H9 (cell line): ENCODE results near the gene NPAS3. TPM values are rescaled to one million over a fixed set of nuclear protein-coding genes. Genes with fewer than 3 reads are reported as not detected.

Source experiments
- DNase-seq: peaks from one replicate; pipeline ENCODE4 v3.0.0-alpha.2; 2017
- H2AFZ ChIP-seq: one replicate; pipeline ENCODE4 v1.6.1; 2013; ENCODE audit warnings: mild to moderate bottlenecking, low read length, control low read depth, moderate library complexity
- H2AK5ac ChIP-seq: 2 replicates; pipeline ENCODE4 v1.6.1; 2013; ENCODE audit warnings: low read length, control low read depth, mixed read lengths; ENCODE audit not compliant: insufficient read length
- H2BK120ac ChIP-seq: one replicate; pipeline ENCODE4 v1.6.1; 2013; ENCODE audit warnings: low read depth, mild to moderate bottlenecking, low read length, control low read depth, inconsistent platforms; ENCODE audit not compliant: poor library complexity, severe bottlenecking
- H2BK12ac ChIP-seq: 2 replicates; pipeline ENCODE4 v1.6.1; 2013; ENCODE audit warnings: low read length, control low read depth, mixed read lengths, low read depth; ENCODE audit not compliant: insufficient read length
- H2BK15ac ChIP-seq: 2 replicates; pipeline ENCODE4 v1.6.1; 2013; ENCODE audit warnings: low read depth, low read length, control low read depth
- H2BK20ac ChIP-seq: one replicate; pipeline ENCODE4 v1.6.1; 2013; ENCODE audit warnings: low read depth, mild to moderate bottlenecking, low read length, control low read depth, inconsistent platforms; ENCODE audit not compliant: poor library complexity, severe bottlenecking
- H2BK5ac ChIP-seq: 2 replicates; pipeline ENCODE4 v1.6.1; 2013; ENCODE audit warnings: low read length, control low read depth, mixed read lengths; ENCODE audit not compliant: insufficient read length
- H3K14ac ChIP-seq: 2 replicates; pipeline ENCODE4 v1.6.1; 2013; ENCODE audit warnings: low read length, control low read depth; ENCODE audit not compliant: insufficient read depth
- H3K18ac ChIP-seq: 2 replicates; pipeline ENCODE4 v1.6.1; 2013; ENCODE audit warnings: low read depth, mild to moderate bottlenecking, mixed read lengths, low read length, control low read depth; ENCODE audit not compliant: insufficient read length
- H3K23ac ChIP-seq: 2 replicates; pipeline ENCODE4 v1.6.1; 2013; ENCODE audit warnings: low read length, control low read depth, mixed read lengths, low read depth; ENCODE audit not compliant: insufficient read length
- H3K23me2 ChIP-seq: 2 replicates; pipeline ENCODE4 v1.6.1; 2013; ENCODE audit warnings: low read depth, mild to moderate bottlenecking, mixed read lengths, low read length, control low read depth; ENCODE audit not compliant: insufficient read length, poor library complexity, severe bottlenecking
- H3K27ac ChIP-seq: 2 replicates; pipeline ENCODE4 v1.5.1; 2013; ENCODE audit warnings: low read length, control low read depth, mixed read lengths, low read depth; ENCODE audit not compliant: insufficient read length
- H3K27me3 ChIP-seq: 2 replicates; pipeline ENCODE4 v1.6.1; 2013; ENCODE audit warnings: low read length, control low read depth, inconsistent platforms; ENCODE audit not compliant: insufficient read depth
- H3K4ac ChIP-seq: 2 replicates; pipeline ENCODE4 v1.6.1; 2013; ENCODE audit warnings: low read depth, mild to moderate bottlenecking, control low read depth, inconsistent platforms, low read length, moderate library complexity
- H3K4me1 ChIP-seq: 2 replicates; pipeline ENCODE4 v1.6.1; 2013; ENCODE audit warnings: low read length, control low read depth, inconsistent platforms; ENCODE audit not compliant: insufficient read depth
- H3K4me2 ChIP-seq: 2 replicates; pipeline ENCODE4 v1.6.1; 2013; ENCODE audit warnings: low read length, control low read depth, mixed read lengths; ENCODE audit not compliant: insufficient read length, insufficient read depth
- H3K56ac ChIP-seq: 2 replicates; pipeline ENCODE4 v1.6.1; 2013; ENCODE audit warnings: low read depth, mild to moderate bottlenecking, mixed read lengths, low read length, control low read depth; ENCODE audit not compliant: insufficient read length
- H3K79me1 ChIP-seq: 2 replicates; pipeline ENCODE4 v1.6.1; 2013; ENCODE audit warnings: low read depth, mild to moderate bottlenecking, moderate library complexity, low read length, control low read depth, inconsistent platforms; ENCODE audit not compliant: insufficient read depth, poor library complexity, severe bottlenecking
- H3K79me2 ChIP-seq: 2 replicates; pipeline ENCODE4 v1.6.1; 2013; ENCODE audit warnings: low read length, control low read depth, inconsistent platforms; ENCODE audit not compliant: insufficient read depth
- H3K9ac ChIP-seq: 2 replicates; pipeline ENCODE4 v1.6.1; 2013; ENCODE audit warnings: low read length, control low read depth, mixed read lengths; ENCODE audit not compliant: insufficient read length; ENCODE audit errors: extremely low read depth
- H3K9me3 ChIP-seq: one replicate; pipeline ENCODE4 v1.6.1; 2013; ENCODE audit warnings: low read depth, low read length, inconsistent platforms; ENCODE audit not compliant: control insufficient read depth
- H3T11ph ChIP-seq: one replicate; pipeline ENCODE4 v1.6.1; 2013; ENCODE audit warnings: mild to moderate bottlenecking, low read length, control low read depth, inconsistent platforms
- H4K20me1 ChIP-seq: one replicate; pipeline ENCODE4 v1.6.1; 2013; ENCODE audit not compliant: control insufficient read depth, insufficient read length, insufficient read depth
- H4K5ac ChIP-seq: 2 replicates; pipeline ENCODE4 v1.6.1; 2013; ENCODE audit warnings: low read depth, mild to moderate bottlenecking, mixed read lengths, low read length, control low read depth; ENCODE audit not compliant: insufficient read length
- H4K8ac ChIP-seq: replicated peaks from 2 replicates; pipeline ENCODE4 v1.6.1; 2013; ENCODE audit warnings: low read length, control low read depth, mixed read lengths, low read depth; ENCODE audit not compliant: insufficient read length
- H4K91ac ChIP-seq: 2 replicates; pipeline ENCODE4 v1.6.1; 2013; ENCODE audit warnings: low read depth, mild to moderate bottlenecking, moderate library complexity, mixed read lengths, low read length, control low read depth; ENCODE audit not compliant: insufficient read length
- H3K27ac Mint-ChIP-seq, 3 experiments: 2 replicates in 2 of 3; 3 replicates in 1 of 3; pipeline ENCODE4 v1.8.0; 2020 to 2021; ENCODE audit warnings: mixed read lengths in 3 of 3, mild to moderate bottlenecking in 1 of 3, moderate library complexity in 1 of 3
- H3K27me3 Mint-ChIP-seq: 2 replicates; pipeline ENCODE4 v1.8.0; 2021; ENCODE audit warnings: low read depth, mild to moderate bottlenecking, moderate library complexity, mixed read lengths
- H3K36me3 Mint-ChIP-seq, 3 experiments: 2 replicates in 2 of 3; 3 replicates in 1 of 3; pipeline ENCODE4 v1.8.0; 2020 to 2021; ENCODE audit warnings: low read depth in 3 of 3, mixed read lengths in 3 of 3; ENCODE audit not compliant: insufficient read depth in 1 of 3
- H3K4me1 Mint-ChIP-seq, 2 experiments: 2 replicates each; pipeline ENCODE4 v1.8.0; 2020; ENCODE audit warnings: mixed read lengths in 2 of 2
- H3K4me3 Mint-ChIP-seq, 2 experiments: 2 replicates in 1 of 2; 3 replicates in 1 of 2; pipeline ENCODE4 v1.8.0; 2020 to 2021; ENCODE audit warnings: mild to moderate bottlenecking in 2 of 2, mixed read lengths in 2 of 2, moderate library complexity in 1 of 2
- H3K9me3 Mint-ChIP-seq, 2 experiments: 2 replicates in 1 of 2; 3 replicates in 1 of 2; pipeline ENCODE4 v1.8.0; 2020; ENCODE audit warnings: mild to moderate bottlenecking in 2 of 2, mixed read lengths in 2 of 2, moderate library complexity in 1 of 2
- CTCF ChIP-seq: fragments of 200-600 bp; sonication (generic); conservative IDR thresholded peaks from 3 replicates; pipeline ENCODE4 v1.8.0; 2021; ENCODE audit warnings: antibody characterized with exemption, mild to moderate bottlenecking
- WGBS: extraction: QIAGEN DNeasy Blood & Tissue Kit; methylation state at CpG from one replicate; pipeline ENCODE4 v1.1.7; 2013; ENCODE audit warnings: missing lambda C conversion rate, low lambda C conversion rate, mixed read lengths; ENCODE audit not compliant: insufficient read length; ENCODE audit errors: extremely low coverage; 5-methylcytosine and 5-hydroxymethylcytosine counted together
- total RNA-seq: library from RNA; stranded (reverse); gene quantifications from 2 replicates; pipeline ENCODE4 v1.2.1, GENCODE V29; 2021

The NPAS3 gene
- total RNA-seq, 1 experiment from 2014 or later = 0.17 TPM

DNA sequence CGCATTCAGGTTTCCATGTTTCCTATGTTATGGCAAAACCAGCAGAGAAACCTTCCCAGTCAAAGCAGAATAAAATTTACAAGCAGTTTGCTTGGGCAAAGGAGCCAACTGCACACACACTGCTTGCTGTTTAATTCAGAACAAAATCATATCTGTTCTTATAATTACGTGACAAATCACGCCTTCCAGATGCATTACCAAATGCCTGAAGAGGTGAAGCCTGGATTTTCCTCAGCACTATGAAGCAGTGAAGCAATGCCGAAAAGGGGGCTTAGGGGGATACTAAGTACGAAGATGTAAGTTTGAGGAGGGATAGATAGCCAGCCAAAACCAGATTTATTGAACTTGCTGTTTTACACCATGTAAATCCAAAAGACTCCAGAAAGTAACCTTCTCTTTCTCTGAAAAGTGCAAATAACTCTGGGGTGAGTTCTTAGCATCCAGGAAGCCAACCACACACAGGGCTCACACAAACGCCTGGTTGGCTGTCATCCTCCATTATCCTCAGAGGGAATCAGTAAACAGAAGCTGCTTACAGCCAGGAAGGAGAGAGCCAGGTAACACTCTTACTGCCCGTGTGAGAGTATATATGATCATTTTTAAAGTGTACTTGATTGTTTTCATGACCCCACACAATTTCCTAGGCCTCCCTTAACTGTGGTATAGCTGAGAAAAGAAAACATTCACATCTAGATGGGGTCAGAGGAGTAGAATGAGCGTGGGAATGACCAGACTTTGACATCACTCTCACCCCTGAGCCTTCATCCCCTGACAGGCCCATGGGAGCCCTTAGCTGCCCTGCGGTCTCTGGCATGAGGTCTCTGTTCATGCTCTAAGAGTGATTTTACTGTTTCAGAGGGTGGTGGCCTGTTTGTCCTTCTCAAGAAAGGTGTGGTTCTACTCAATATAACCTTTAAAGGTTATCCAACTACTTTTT is 569.7 kb downstream of the NPAS3 start:
- Histone ChIP-seq H2AK5ac (no peak overlapping the region), H4K8ac (no peak overlapping the region), H4K20me1 (no peaks in the 10 kb centered on the region), H3K14ac (no peak overlapping the region), H3K79me2 (no peaks in the 10 kb centered on the region), H3K9ac (no peak overlapping the region), H3K4me2 (no peak overlapping the region), H4K91ac (no peak overlapping the region), H3K4ac (no peak overlapping the region), H3K56ac (no peak overlapping the region), H2AFZ (no peak overlapping the region), H3K27me3 (no peaks in the 10 kb centered on the region), H3K23ac (no peak overlapping the region), H3K9me3 (no peaks in the 10 kb centered on the region), H3T11ph (no peak overlapping the region), H2BK12ac (no peak overlapping the region), H2BK20ac (no peak overlapping the region), H2BK15ac (no peak overlapping the region), H3K18ac (no peak overlapping the region), H2BK5ac (no peak overlapping the region), H4K5ac (no peak overlapping the region), H3K27ac (no peak overlapping the region), H2BK120ac (no peak overlapping the region), H3K79me1 (no peaks in the 10 kb centered on the region), H3K23me2 (no peaks in the 10 kb centered on the region), H3K4me1 (no peaks in the 10 kb centered on the region)
- Mint-ChIP-seq H3K4me1 (peaks cover 0 to 4% of the 10 kb centered on the region in 2 experiments; a peak in 1 of 4 replicates), H3K27me3 (no peaks in the 10 kb centered on the region), H3K9me3 (no peaks in the 10 kb centered on the region; a peak in 1 of 5 replicates), H3K4me3 (no peak overlapping the region), H3K36me3 (no peaks in the 10 kb centered on the region), H3K27ac (no peak overlapping the region)
- no peak for DNase-seq
- no peak for TF ChIP-seq CTCF
- WGBS = no CpG with 5 or more reads among the region's 9 CpGs
